ENCODE data around the gene VEZT.
"Not testable (repeated sequence)": the region's sequence is repeated elsewhere in the genome, so short reads cannot be mapped to it uniquely, and the experiment has no call there.

Gene VEZT

GRCh38 chr12:95321516-95322246 lies 104.1 kb downstream of the VEZT start:
- DNase-seq (ENCODE audit: low read depth), result no peak

DNA sequence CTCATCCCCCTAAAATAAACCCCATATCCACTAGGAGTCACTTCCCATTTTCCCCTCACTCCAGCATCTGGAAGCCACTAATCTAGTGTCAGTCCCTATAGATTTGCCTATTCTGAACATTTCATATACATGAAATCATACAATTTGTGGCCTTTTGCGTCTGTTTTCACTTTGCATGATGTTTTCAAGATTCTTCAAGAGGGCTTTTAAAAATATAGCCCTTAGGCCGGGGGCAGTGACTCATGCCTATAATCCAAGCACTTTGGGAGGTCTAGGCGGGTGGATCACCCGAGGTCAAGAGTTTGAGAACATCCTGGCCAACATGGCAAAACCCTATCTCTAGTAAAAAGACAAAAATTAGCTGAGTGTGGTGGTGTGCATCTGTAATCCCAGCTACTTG lies 104.7 kb downstream of the VEZT start:
- DNase-seq (ENCODE audit: low read depth), result peak; percentile 21

- DNase-seq (ENCODE audit: low read depth), result no peak
These were observed 105.6 kb downstream of the VEZT start for GRCh38 chr12:95323212-95323611.

- DNase-seq (ENCODE audit: low read depth), result not testable (repeated sequence)
These were observed 106.6 kb downstream of the VEZT start for GRCh38 chr12:95324246-95324645.

DNA sequence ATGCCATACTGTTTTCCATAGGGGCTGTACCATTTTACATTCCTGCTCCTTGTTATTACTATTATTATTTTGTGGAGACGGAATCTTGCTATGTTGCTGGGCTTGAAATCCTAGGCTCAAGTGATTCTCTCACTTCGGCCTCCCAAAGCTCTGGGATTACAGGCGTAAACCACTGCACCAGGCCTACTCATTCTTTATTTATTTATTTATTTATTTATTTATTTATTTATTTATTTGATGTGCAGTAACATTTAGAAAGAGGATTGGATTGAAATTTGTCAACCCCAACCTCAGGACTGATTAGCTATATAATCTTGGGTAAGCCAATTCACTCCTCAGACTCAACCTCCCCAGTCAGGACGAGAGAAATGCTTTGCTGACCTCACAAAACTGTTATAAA lies 107.9 kb downstream of the VEZT start:
- no peak for DNase-seq (ENCODE audit: low read depth)

- no peak for DNase-seq (ENCODE audit: low read depth)
These were observed 108.8 kb downstream of the VEZT start for GRCh38 chr12:95326445-95326844.

- no peak for DNase-seq (ENCODE audit: low read depth)
These were observed 109.2 kb downstream of the VEZT start for GRCh38 chr12:95326855-95327254.

DNA sequence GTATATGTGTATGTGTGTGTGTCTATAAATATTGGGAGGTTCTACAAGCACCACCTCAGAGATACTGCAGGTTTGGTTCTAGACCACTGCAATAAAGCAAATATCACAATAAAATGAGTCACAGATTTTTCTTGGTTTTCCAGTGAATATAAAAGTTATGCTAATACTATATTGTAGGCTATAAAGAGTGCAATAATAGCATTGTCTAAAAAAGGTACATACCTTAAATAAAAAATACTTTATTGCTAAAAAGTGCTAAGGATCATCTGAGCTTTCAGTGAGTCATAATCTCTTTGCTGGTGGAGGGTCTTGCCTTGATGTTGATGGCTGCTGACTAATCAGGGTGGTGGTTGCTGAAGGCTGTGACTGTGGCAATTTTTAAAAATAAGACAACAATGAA lies 111.1 kb downstream of the VEZT start:
- DNase-seq (ENCODE audit: low read depth), result no peak

GRCh38 chr12:95335948-95336347 lies 118.3 kb downstream of the VEZT start:
- DNase-seq (ENCODE audit: low read depth), result peak; percentile 41

GRCh38 chr12:95336387-95337067 lies 118.9 kb downstream of the VEZT start:
- DNase-seq (ENCODE audit: low read depth), result peak; percentile 85

DNA sequence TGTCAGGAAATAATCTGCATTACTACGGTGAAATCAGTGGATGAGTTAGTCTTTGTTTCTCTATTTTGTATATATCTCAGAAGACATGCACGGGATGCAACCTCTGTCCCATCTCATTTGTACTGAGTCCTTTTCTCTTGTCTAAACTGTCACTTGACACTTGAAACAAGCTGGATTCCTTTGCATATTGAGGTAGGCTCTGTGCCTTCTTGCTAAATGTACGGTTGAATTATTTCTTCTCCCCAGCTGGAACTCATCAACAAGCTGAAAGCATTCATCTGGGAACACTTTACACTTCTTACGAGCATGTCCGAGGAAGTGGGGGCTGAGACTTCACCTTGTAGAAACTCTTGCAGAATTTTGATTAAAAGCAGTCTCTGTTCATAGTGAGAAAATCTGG lies 119.5 kb downstream of the VEZT start:
- DNase-seq (ENCODE audit: low read depth), result peak; percentile 72

DNA sequence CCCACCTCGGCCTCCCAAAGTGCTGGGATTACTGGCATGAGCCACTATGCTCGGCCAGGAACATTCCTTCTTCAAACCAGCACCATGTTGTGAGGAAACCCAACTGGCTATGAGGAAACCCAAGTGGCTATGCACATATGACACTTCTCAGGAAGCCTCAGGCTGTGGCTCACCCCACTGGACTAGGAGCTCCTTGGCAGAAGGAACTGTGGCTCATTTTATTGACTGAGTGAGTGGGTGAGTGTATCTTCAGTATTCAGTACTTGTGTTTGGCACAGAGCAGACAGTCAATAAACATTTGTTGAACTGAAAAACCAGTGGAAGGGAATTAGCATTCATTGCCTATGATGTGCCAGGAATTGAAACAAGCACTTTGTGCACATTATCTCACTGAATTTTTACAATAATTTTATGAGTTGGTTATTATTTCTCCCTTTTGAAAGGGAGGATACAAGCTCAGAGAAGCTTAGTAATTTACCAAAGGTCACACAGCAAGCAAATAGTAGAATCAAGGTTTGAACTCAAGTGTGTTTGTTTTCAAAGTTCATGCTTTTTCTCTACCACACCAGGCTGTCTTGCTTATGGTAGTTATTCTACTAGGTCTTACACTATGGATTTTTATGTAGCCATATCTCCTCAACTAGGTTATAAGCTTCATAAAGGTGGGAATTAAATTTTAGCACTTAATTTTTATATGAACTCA lies 121.6 kb downstream of the VEZT start:
- DNase-seq (ENCODE audit: low read depth), result no peak

DNA sequence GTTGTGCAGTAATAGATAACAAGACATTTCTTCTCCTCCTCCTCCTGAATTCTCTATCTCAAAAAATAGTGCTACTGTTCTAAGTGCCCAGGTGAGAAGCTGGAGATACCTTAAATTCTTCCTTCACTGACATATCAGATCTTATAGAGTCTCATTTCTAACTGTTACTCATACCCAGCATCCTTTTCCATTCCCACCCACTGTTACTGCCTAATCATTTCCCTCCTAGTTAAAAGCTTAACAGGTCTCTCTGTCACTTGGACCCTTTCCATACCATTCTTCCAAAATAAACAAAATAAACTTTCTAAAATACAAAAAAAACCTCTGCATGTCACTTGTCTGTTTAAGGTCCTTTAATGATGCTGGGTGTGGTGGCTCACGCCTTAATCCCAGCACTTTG lies 124.4 kb downstream of the VEZT start:
- no peak for DNase-seq (ENCODE audit: low read depth)

- DNase-seq (ENCODE audit: low read depth), result no peak
These were observed 126.0 kb downstream of the VEZT start for GRCh38 chr12:95343461-95344230.

DNA sequence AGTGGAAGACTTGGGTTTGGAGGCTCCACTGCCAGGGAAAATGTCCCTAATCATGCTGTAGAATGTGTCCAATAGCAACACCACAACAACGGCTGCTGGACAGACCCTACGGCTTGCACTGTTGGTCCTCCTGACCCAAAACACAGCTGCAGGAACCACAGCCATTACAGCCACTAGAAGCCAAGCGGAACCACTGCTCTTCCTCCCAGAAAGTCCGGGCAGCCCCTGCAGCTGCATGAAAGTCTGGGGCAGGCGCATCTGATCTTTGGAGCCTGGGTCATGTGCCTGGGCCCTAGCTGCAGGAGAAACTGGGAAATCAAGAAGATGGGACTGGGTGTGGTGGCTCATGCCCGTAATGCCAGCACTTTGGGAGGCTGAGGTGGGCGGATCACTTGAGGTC lies 131.7 kb downstream of the VEZT start:
- DNase-seq (ENCODE audit: low read depth), result no peak

DNA sequence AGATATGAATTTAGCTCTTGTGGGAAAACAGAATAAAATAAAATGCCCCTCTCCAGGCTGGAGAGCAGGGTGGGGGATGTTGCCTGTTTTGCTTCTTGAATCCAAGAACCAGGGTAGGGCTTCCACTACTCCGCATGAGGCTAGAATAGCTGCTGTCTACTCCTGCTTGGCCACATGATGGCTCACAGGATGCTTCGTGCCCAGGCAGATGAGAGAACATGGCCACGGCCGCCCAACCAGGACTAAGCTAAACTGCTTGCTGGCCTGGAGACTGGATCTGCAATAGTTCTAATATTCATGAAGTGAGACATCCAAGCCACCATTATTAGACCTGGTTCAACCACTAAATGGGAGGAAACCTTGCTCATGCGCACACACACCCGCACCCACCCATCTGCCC lies 134.1 kb downstream of the VEZT start:
- peak; percentile 56 for DNase-seq (ENCODE audit: low read depth)
